Measurements from ENCODE around the gene DDX55.

The DDX55 gene

GRCh38 chr12:123617144-123617543, 15.2 kb downstream of the DDX55 start:
- no peak for DNase-seq

GRCh38 chr12:123617580-123617979, 15.7 kb downstream of the DDX55 start:
- DNase-seq = no peak

GRCh38 chr12:123621101-123621500, 19.2 kb downstream of the DDX55 start:
- DNase-seq = no peak

GRCh38 chr12:123621619-123622530, 20.0 kb downstream of the DDX55 start:
- no peak for DNase-seq

GRCh38 chr12:123633379-123634141, 31.7 kb downstream of the DDX55 start, which contains the start of the genes EIF2B1 and GTF2H3:
TSS of gene EIF2B1 (minus strand) at chr12:123633686. CDS start at chr12:123633557, 129 bp downstream.
TSS of gene GTF2H3 (plus strand) at chr12:123633829. CDS start at chr12:123633860, 31 bp downstream.
- peak; percentile 95 for DNase-seq

- no peak for DNase-seq
Observed at GRCh38 chr12:123634142-123634561, 32.3 kb downstream of the DDX55 start.

GRCh38 chr12:123643911-123644310, 42.0 kb downstream of the DDX55 start:
- DNase-seq = no peak

GRCh38 chr12:123645380-123645779, 43.5 kb downstream of the DDX55 start:
- no peak for DNase-seq

- DNase-seq = no peak
Observed at GRCh38 chr12:123645878-123646277, 44.0 kb downstream of the DDX55 start.

- no peak for DNase-seq
Observed at GRCh38 chr12:123648401-123648800, 46.5 kb downstream of the DDX55 start.

GRCh38 chr12:123654129-123654701, 52.3 kb downstream of the DDX55 start:
- DNase-seq = no peak

- no peak for DNase-seq
Observed at GRCh38 chr12:123655420-123655819, 53.5 kb downstream of the DDX55 start.

- no peak for DNase-seq
Observed at GRCh38 chr12:123656392-123656791, 54.5 kb downstream of the DDX55 start.

- no peak for DNase-seq
Observed at GRCh38 chr12:123657211-123657610, 55.3 kb downstream of the DDX55 start.

- no peak for DNase-seq
Observed at GRCh38 chr12:123659996-123660727, 58.3 kb downstream of the DDX55 start.

- DNase-seq = no peak
Observed at GRCh38 chr12:123667771-123668170, 65.9 kb downstream of the DDX55 start.

All from NCI-H2029 (cell line).